NB4 (cell line): ENCODE results near the gene MCM8.

Experiments
- MYC ChIP-seq: IDR thresholded peaks from 2 replicates; pipeline ENCODE4 v1.6.1; 2011; ENCODE audit warnings: low read depth, low read length
- POLR2A ChIP-seq: IDR thresholded peaks from 2 replicates; pipeline ENCODE4 v1.6.1; 2011; ENCODE audit warnings: mild to moderate bottlenecking; ENCODE audit not compliant: insufficient read length; ENCODE audit errors: extremely low read depth
- TF ChIP-seq, protein P1 (sequence below): IDR thresholded peaks from one replicate; pipeline ENCODE4 v1.5.1; 2012; ENCODE audit warnings: low read depth, low read length

GRCh38 chr20:5973172-5973571 is 22.7 kb downstream of the MCM8 start:
- TF ChIP-seq, protein P1, sequence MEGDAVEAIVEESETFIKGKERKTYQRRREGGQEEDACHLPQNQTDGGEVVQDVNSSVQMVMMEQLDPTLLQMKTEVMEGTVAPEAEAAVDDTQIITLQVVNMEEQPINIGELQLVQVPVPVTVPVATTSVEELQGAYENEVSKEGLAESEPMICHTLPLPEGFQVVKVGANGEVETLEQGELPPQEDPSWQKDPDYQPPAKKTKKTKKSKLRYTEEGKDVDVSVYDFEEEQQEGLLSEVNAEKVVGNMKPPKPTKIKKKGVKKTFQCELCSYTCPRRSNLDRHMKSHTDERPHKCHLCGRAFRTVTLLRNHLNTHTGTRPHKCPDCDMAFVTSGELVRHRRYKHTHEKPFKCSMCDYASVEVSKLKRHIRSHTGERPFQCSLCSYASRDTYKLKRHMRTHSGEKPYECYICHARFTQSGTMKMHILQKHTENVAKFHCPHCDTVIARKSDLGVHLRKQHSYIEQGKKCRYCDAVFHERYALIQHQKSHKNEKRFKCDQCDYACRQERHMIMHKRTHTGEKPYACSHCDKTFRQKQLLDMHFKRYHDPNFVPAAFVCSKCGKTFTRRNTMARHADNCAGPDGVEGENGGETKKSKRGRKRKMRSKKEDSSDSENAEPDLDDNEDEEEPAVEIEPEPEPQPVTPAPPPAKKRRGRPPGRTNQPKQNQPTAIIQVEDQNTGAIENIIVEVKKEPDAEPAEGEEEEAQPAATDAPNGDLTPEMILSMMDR: no peak
- no peak for TF ChIP-seq MYC
- TF ChIP-seq POLR2A: no peak
